H9 (cell line): Measurements from ENCODE around the gene ARID1B. TPM values are rescaled to one million over a fixed set of nuclear protein-coding genes. Genes with fewer than 3 reads are reported as not detected.
A peak's percentile ranks its signal among the peaks of the same experiment; 100 is the strongest.

Experiments used
- DNase-seq: peaks from one replicate; pipeline ENCODE4 v3.0.0-alpha.2; 2017
- H2AFZ ChIP-seq: one replicate; pipeline ENCODE4 v1.6.1; 2013; ENCODE audit warnings: mild to moderate bottlenecking, low read length, control low read depth, moderate library complexity
- H2AK5ac ChIP-seq: 2 replicates; pipeline ENCODE4 v1.6.1; 2013; ENCODE audit warnings: low read length, control low read depth, mixed read lengths; ENCODE audit not compliant: insufficient read length
- H2BK120ac ChIP-seq: one replicate; pipeline ENCODE4 v1.6.1; 2013; ENCODE audit warnings: low read depth, mild to moderate bottlenecking, low read length, control low read depth, inconsistent platforms; ENCODE audit not compliant: poor library complexity, severe bottlenecking
- H2BK12ac ChIP-seq: 2 replicates; pipeline ENCODE4 v1.6.1; 2013; ENCODE audit warnings: low read length, control low read depth, mixed read lengths, low read depth; ENCODE audit not compliant: insufficient read length
- H2BK15ac ChIP-seq: 2 replicates; pipeline ENCODE4 v1.6.1; 2013; ENCODE audit warnings: low read depth, low read length, control low read depth
- H2BK20ac ChIP-seq: one replicate; pipeline ENCODE4 v1.6.1; 2013; ENCODE audit warnings: low read depth, mild to moderate bottlenecking, low read length, control low read depth, inconsistent platforms; ENCODE audit not compliant: poor library complexity, severe bottlenecking
- H2BK5ac ChIP-seq: 2 replicates; pipeline ENCODE4 v1.6.1; 2013; ENCODE audit warnings: low read length, control low read depth, mixed read lengths; ENCODE audit not compliant: insufficient read length
- H3K14ac ChIP-seq: 2 replicates; pipeline ENCODE4 v1.6.1; 2013; ENCODE audit warnings: low read length, control low read depth; ENCODE audit not compliant: insufficient read depth
- H3K18ac ChIP-seq: 2 replicates; pipeline ENCODE4 v1.6.1; 2013; ENCODE audit warnings: low read depth, mild to moderate bottlenecking, mixed read lengths, low read length, control low read depth; ENCODE audit not compliant: insufficient read length
- H3K23ac ChIP-seq: 2 replicates; pipeline ENCODE4 v1.6.1; 2013; ENCODE audit warnings: low read length, control low read depth, mixed read lengths, low read depth; ENCODE audit not compliant: insufficient read length
- H3K23me2 ChIP-seq: 2 replicates; pipeline ENCODE4 v1.6.1; 2013; ENCODE audit warnings: low read depth, mild to moderate bottlenecking, mixed read lengths, low read length, control low read depth; ENCODE audit not compliant: insufficient read length, poor library complexity, severe bottlenecking
- H3K27ac ChIP-seq: 2 replicates; pipeline ENCODE4 v1.5.1; 2013; ENCODE audit warnings: low read length, control low read depth, mixed read lengths, low read depth; ENCODE audit not compliant: insufficient read length
- H3K27me3 ChIP-seq: 2 replicates; pipeline ENCODE4 v1.6.1; 2013; ENCODE audit warnings: low read length, control low read depth, inconsistent platforms; ENCODE audit not compliant: insufficient read depth
- H3K4ac ChIP-seq: 2 replicates; pipeline ENCODE4 v1.6.1; 2013; ENCODE audit warnings: low read depth, mild to moderate bottlenecking, control low read depth, inconsistent platforms, low read length, moderate library complexity
- H3K4me1 ChIP-seq: 2 replicates; pipeline ENCODE4 v1.6.1; 2013; ENCODE audit warnings: low read length, control low read depth, inconsistent platforms; ENCODE audit not compliant: insufficient read depth
- H3K4me2 ChIP-seq: 2 replicates; pipeline ENCODE4 v1.6.1; 2013; ENCODE audit warnings: low read length, control low read depth, mixed read lengths; ENCODE audit not compliant: insufficient read length, insufficient read depth
- H3K56ac ChIP-seq: 2 replicates; pipeline ENCODE4 v1.6.1; 2013; ENCODE audit warnings: low read depth, mild to moderate bottlenecking, mixed read lengths, low read length, control low read depth; ENCODE audit not compliant: insufficient read length
- H3K79me1 ChIP-seq: 2 replicates; pipeline ENCODE4 v1.6.1; 2013; ENCODE audit warnings: low read depth, mild to moderate bottlenecking, moderate library complexity, low read length, control low read depth, inconsistent platforms; ENCODE audit not compliant: insufficient read depth, poor library complexity, severe bottlenecking
- H3K79me2 ChIP-seq: 2 replicates; pipeline ENCODE4 v1.6.1; 2013; ENCODE audit warnings: low read length, control low read depth, inconsistent platforms; ENCODE audit not compliant: insufficient read depth
- H3K9ac ChIP-seq: 2 replicates; pipeline ENCODE4 v1.6.1; 2013; ENCODE audit warnings: low read length, control low read depth, mixed read lengths; ENCODE audit not compliant: insufficient read length; ENCODE audit errors: extremely low read depth
- H3K9me3 ChIP-seq: one replicate; pipeline ENCODE4 v1.6.1; 2013; ENCODE audit warnings: low read depth, low read length, inconsistent platforms; ENCODE audit not compliant: control insufficient read depth
- H3T11ph ChIP-seq: one replicate; pipeline ENCODE4 v1.6.1; 2013; ENCODE audit warnings: mild to moderate bottlenecking, low read length, control low read depth, inconsistent platforms
- H4K20me1 ChIP-seq: one replicate; pipeline ENCODE4 v1.6.1; 2013; ENCODE audit not compliant: control insufficient read depth, insufficient read length, insufficient read depth
- H4K5ac ChIP-seq: 2 replicates; pipeline ENCODE4 v1.6.1; 2013; ENCODE audit warnings: low read depth, mild to moderate bottlenecking, mixed read lengths, low read length, control low read depth; ENCODE audit not compliant: insufficient read length
- H4K8ac ChIP-seq: replicated peaks from 2 replicates; pipeline ENCODE4 v1.6.1; 2013; ENCODE audit warnings: low read length, control low read depth, mixed read lengths, low read depth; ENCODE audit not compliant: insufficient read length
- H4K91ac ChIP-seq: 2 replicates; pipeline ENCODE4 v1.6.1; 2013; ENCODE audit warnings: low read depth, mild to moderate bottlenecking, moderate library complexity, mixed read lengths, low read length, control low read depth; ENCODE audit not compliant: insufficient read length
- H3K27ac Mint-ChIP-seq, 3 experiments: 2 replicates in 2 of 3; 3 replicates in 1 of 3; pipeline ENCODE4 v1.8.0; 2020 to 2021; ENCODE audit warnings: mixed read lengths in 3 of 3, mild to moderate bottlenecking in 1 of 3, moderate library complexity in 1 of 3
- H3K27me3 Mint-ChIP-seq: 2 replicates; pipeline ENCODE4 v1.8.0; 2021; ENCODE audit warnings: low read depth, mild to moderate bottlenecking, moderate library complexity, mixed read lengths
- H3K36me3 Mint-ChIP-seq, 3 experiments: 2 replicates in 2 of 3; 3 replicates in 1 of 3; pipeline ENCODE4 v1.8.0; 2020 to 2021; ENCODE audit warnings: low read depth in 3 of 3, mixed read lengths in 3 of 3; ENCODE audit not compliant: insufficient read depth in 1 of 3
- H3K4me1 Mint-ChIP-seq, 2 experiments: 2 replicates each; pipeline ENCODE4 v1.8.0; 2020; ENCODE audit warnings: mixed read lengths in 2 of 2
- H3K4me3 Mint-ChIP-seq, 2 experiments: 2 replicates in 1 of 2; 3 replicates in 1 of 2; pipeline ENCODE4 v1.8.0; 2020 to 2021; ENCODE audit warnings: mild to moderate bottlenecking in 2 of 2, mixed read lengths in 2 of 2, moderate library complexity in 1 of 2
- H3K9me3 Mint-ChIP-seq, 2 experiments: 2 replicates in 1 of 2; 3 replicates in 1 of 2; pipeline ENCODE4 v1.8.0; 2020; ENCODE audit warnings: mild to moderate bottlenecking in 2 of 2, mixed read lengths in 2 of 2, moderate library complexity in 1 of 2
- CTCF ChIP-seq: fragments of 200-600 bp; sonication (generic); conservative IDR thresholded peaks from 3 replicates; pipeline ENCODE4 v1.8.0; 2021; ENCODE audit warnings: antibody characterized with exemption, mild to moderate bottlenecking
- WGBS: extraction: QIAGEN DNeasy Blood & Tissue Kit; methylation state at CpG from one replicate; pipeline ENCODE4 v1.1.7; 2013; ENCODE audit warnings: missing lambda C conversion rate, low lambda C conversion rate, mixed read lengths; ENCODE audit not compliant: insufficient read length; ENCODE audit errors: extremely low coverage; 5-methylcytosine and 5-hydroxymethylcytosine counted together
- total RNA-seq: library from RNA; stranded (reverse); gene quantifications from 2 replicates; pipeline ENCODE4 v1.2.1, GENCODE V29; 2021

Gene ARID1B
- total RNA-seq, 1 experiment from 2014 or later, result 88.2 TPM

- H3K79me1 ChIP-seq, result no peaks in the 10 kb centered on the region
Observed at GRCh38 chr6:156949376-156949775, 172.2 kb downstream of the ARID1B start.

More at GRCh38 chr6:156949376-156949775, 172.2 kb downstream of the ARID1B start:
- Histone ChIP-seq H3K4ac (no peak overlapping the region), H2BK5ac (no peak overlapping the region), H4K20me1 (no peaks in the 10 kb centered on the region), H3K9me3 (no peaks in the 10 kb centered on the region), H2BK20ac (no peak overlapping the region), H2AFZ (no peak overlapping the region), H3K23ac (no peak overlapping the region), H2BK12ac (no peak overlapping the region), H3K56ac (no peak overlapping the region), H3T11ph (no peak overlapping the region), H2BK15ac (no peak overlapping the region), H3K9ac (no peak overlapping the region), H4K8ac (no peak overlapping the region), H2BK120ac (no peak overlapping the region), H3K27ac (no peak overlapping the region), H3K23me2 (no peaks in the 10 kb centered on the region), H4K91ac (no peak overlapping the region), H4K5ac (no peak overlapping the region), H3K4me2 (no peak overlapping the region), H3K27me3 (no peaks in the 10 kb centered on the region), H3K18ac (no peak overlapping the region), H3K14ac (no peak overlapping the region), H3K4me1 (peaks cover 22% of the 10 kb centered on the region), H3K79me2 (peaks cover 19% of the 10 kb centered on the region; the same call in 1 of the 2 replicates), H2AK5ac (no peak overlapping the region)
- TF ChIP-seq CTCF, result no peak
- Mint-ChIP-seq H3K36me3 (no peaks in the 10 kb centered on the region), H3K4me1 (peaks cover 58 to 59% of the 10 kb centered on the region in 2 experiments), H3K9me3 (no peaks in the 10 kb centered on the region), H3K27ac (peak overlapping the region; percentile 21 to 64 (median 61); a peak in 3 of 7 replicates), H3K4me3 (no peak overlapping the region), H3K27me3 (no peaks in the 10 kb centered on the region)
- no peak for DNase-seq
- WGBS, result no CpG with 5 or more reads among the region's 2 CpGs
